NCI-H526 (cell line): ENCODE data around the gene OSTF1.
A peak's percentile ranks its signal among the peaks of the same experiment; 100 is the strongest.

Experiments used
- DNase-seq, 2 experiments: peaks; one replicate each; lab custom pipeline; 2025; lab: John Stamatoyannopoulos, UW

The OSTF1 gene

GRCh38 chr9:75085640-75086039 lies 2.7 kb upstream of the OSTF1 start:
- no peak for DNase-seq

DNA sequence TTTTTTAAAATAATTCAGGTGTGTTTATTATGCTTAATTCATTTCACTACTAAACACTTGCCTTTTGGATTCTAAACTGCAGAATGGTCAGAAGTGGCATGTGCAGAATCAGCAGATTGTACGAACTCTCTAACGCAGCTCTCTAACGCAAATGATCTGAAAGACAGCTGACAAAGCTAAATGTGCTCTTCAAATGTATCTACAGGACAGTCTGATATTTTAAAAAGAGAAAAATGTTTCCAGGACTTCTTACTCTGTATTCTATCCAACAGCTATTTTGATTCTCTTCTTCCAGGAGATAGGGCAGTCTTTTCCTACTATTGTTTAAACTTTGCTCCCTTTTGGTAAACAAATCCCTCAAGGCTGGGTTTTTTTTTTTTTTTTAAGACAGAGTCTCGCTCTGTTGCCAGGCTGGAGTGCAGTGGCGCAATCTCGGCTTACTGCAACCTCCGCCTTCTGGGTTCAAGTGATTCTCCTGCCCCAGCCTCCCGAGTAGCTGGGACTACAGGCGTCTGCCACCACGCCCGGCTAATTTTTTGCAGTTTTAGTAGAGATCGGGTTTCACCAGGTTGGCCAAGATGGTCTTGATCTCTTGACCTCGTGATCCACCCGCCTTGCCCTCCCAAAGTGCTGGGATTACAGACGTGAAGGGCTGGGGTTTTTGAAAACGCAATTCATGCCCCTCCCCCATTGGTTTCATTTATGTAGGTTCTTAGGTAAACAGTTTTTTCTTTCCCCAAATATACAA lies 1.6 kb upstream of the OSTF1 start:
- DNase-seq = peak in 1 of 2 experiments; percentile 37

DNA sequence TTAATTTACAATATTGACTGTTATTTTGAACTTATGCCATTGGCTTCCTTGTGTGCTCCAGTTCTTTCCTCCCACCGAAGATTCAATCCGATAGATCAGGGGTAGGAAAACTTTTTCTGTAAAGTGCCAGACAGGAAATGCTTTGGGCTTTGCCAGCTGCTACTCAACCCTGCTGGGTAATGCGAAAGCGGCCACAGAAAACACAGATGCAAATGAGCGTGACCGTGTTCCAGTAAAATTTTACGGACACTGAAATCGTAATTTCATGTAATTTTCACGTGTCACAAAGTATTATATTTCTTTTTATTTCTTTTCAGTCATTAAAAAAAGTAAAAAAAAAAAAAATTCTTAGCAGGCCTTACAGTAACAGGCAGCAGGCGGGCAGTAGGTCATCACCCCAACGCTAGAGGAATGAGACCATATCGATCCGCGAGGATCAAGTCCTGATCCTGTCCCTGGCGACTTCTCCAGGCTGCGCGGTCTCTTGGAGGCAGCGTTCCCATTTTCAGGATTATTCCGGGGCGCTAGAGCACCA lies 958 bp upstream of the OSTF1 start:
- DNase-seq = peak; percentile 18 to 51

- DNase-seq = peak; percentile 65 to 85
Observed at GRCh38 chr9:75088646-75089372, 495 bp downstream of the OSTF1 start.

GRCh38 chr9:75089373-75089766 lies 1.1 kb downstream of the OSTF1 start:
- no peak for DNase-seq

GRCh38 chr9:75090579-75090978 lies 2.3 kb downstream of the OSTF1 start:
- no peak for DNase-seq

DNA sequence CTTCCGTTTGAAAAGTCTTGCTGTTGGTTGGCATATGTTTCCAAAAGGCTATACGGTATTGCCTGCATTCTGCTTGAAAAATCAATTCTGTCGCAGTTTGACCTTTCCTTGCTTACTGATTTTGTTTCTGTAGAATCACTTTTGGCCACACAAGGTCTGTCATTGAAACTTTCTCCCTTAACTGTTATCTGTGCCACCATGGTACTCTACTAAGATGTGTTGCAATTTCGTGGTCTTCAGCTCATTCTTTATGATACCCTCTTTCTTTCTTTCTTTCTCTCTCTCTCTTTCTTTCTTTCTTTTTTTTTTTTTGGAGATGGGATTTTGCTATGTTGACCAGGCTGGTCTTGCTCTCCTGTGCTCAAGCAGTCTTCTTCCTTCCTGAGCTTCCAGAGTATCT lies 4.5 kb downstream of the OSTF1 start:
- no peak for DNase-seq

DNA sequence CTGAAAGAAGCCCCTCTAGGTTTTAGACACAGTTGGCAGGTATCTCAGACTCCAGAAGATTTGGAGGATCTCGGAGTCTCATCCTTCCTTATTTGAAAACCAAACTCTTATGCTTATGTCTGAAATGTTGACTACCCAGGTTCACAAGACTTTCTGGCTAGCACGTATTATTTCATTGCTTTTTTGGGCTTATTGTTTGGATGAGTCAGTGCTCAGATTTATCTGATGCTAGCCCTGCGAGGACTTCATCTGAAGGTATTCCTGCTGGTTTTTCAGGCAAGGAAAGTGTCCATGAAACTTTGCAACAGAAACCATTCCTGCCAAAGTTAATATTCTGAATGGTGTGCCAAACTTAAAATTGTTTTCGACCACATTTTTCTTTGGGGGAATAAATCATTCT lies 8.5 kb downstream of the OSTF1 start:
- DNase-seq = no peak

DNA sequence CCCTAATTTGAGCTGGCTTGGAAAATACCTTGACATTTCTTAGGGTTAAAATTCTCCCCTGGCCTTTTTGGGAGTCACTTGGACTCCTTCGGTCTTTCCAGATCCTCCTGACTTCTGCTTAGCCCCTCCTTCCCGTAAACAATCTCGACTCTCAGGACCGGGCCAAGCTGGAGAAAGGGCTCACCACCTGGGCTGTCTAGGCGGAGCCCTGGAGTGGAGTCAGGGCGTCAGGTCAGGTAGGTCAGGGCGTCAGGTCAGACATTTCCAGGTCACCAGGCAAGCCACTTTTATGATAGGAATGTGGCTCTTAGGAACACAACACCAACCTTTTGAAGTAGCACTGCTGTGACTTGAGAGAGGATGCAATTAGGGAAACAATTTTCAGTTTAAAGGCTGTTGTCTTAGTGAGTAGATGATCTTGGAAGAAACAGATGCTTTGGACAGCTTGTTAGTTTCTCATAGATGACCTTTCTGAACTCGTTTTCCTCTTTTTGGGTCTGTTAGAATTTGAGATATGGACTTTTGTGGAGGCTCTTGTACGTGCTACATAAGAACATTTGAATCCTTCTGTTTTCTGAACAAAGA lies 12.8 kb downstream of the OSTF1 start:
- DNase-seq = no peak

GRCh38 chr9:75102177-75102790 lies 14.0 kb downstream of the OSTF1 start:
- DNase-seq = no peak

GRCh38 chr9:75104607-75105006 lies 16.3 kb downstream of the OSTF1 start:
- DNase-seq = no peak

DNA sequence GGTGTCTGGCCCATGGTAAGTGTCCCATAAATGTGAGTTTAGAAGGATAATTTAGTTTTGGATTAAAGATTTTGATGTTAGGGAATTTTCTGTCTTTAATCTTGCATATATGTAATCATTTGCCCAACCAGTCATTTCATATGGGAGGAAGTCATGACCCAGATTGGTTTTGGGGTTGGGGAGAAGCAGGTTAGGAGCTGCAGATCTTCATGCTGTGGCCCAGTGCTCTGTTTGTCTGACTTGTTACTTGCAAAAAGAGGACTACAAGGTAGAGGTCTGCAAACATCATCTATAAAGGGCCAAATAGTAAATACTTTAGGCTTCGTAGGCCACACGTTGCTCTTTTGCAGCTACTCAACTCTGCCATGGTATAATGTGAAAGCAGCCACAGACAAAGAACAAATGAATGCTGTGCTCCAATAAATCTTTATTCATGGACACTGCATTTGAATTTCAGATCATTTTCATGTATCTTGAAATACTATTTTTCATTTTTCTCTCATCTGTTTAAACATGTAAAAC lies 16.8 kb downstream of the OSTF1 start:
- peak in 1 of 2 experiments; percentile 15 for DNase-seq

DNA sequence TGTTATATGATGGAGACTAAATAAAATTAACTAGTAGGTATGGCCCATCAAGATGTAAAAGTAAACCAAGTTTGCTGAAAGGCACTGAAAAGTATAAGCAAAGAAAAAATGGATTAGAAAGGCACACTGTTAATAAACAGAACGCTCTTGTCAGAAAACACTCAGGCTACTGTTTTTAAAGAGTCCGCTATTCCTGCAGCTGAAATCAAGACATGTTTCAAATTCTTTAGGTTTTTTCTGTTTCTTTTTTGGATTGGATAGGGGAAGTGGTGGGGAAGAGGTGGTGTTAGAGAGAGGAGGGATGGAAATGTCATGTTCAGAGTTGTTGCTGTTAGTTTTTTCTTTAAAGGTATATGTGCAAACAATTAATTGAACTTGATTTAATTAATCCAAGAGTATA lies 17.5 kb downstream of the OSTF1 start:
- DNase-seq = no peak

DNA sequence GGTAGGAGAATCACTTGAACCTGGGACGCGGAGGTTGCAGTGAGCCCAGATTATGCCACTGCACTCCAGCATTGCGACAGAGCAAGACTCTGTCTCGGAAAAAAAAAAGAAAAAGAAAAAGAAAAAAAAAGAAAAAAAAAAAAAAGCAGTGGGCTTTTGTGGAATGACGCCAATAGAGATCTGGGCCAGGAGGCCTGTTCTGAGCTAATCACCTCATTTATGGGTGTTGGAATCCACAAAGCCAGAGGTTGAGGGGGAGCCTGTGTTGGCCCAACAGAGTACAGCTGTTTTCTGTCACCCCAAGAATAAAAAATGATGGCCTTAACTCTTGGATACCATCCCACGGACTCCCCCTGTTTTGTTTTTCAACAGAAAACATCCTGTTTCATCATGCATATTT lies 18.5 kb downstream of the OSTF1 start:
- no peak for DNase-seq

- DNase-seq = no peak
Observed at GRCh38 chr9:75108571-75108970, 20.3 kb downstream of the OSTF1 start.

- no peak for DNase-seq
Observed at GRCh38 chr9:75109210-75109839, 21.0 kb downstream of the OSTF1 start.

DNA sequence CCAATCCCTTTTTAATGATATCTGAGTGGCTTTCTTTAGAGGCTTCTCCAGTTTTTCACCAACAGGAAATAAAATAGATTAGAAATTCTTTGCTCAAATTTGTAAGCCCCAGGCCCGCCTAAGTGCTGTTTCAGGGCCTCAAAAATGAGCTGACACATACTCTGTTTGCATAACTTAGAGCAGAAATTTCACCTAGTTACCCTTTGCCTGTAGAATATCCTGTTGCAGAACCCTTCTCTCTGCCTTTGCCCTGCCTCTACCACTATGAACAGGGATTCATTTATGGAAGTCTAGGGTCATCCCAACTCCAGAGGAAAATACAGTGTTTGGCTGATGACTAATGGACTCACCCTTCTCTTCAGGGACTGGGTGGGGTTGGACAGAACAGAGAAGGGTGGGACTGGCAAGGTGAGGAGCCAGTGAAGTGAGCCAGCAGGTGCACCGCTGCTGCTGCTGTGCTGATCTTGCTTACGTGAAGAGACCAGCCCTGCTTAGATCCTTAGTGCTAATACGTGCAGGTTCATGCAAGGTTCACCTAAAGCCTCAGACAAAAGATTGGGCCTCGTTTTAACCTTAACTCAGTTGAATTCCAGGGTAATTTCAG lies 22.8 kb downstream of the OSTF1 start:
- peak in 1 of 2 experiments; percentile 28 for DNase-seq

DNA sequence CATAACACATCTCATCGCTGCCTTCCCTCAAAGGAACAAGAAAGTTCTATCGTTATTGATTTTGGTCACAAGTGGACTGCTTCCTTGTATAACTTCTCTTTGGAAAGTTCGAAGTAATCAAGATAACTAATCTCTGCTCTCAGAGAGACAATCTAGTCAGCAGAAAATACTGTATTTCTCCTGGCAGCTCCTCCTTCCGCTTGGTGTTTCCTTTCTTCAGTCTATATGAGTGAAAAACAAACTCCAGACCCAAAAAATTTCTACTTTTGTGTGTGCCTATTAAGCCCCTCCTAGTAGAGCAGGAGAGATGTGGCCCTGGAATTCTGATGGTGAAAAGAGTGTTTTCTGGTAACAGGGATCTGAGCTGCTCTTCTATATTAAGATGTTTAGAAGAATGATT lies 24.5 kb downstream of the OSTF1 start:
- DNase-seq = no peak

GRCh38 chr9:75116306-75116705 lies 28.0 kb downstream of the OSTF1 start:
- no peak for DNase-seq

DNA sequence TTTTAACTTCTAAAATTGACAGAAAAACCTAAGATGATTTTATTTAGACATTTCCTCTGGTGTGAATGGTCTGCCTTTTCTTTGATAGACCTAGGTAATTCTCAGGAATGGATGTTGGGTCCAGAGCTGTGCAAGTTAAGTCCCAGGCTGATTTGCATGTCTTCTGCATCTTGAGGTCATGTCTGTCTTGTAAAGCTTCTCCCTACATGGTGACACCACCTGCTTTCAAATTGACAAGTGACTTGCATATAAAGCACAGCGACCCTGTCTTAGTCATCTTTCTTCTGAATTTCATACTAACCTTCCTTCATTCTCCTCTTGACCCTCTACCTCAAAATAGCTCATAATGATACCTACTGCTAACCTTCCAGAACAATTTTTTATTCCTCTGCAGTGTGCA lies 29.2 kb downstream of the OSTF1 start:
- no peak for DNase-seq

- DNase-seq = no peak
Observed at GRCh38 chr9:75120686-75121085, 32.4 kb downstream of the OSTF1 start.
